Measurements from ENCODE around the gene FAM169A. TPM values are rescaled to one million over a fixed set of nuclear protein-coding genes. Genes with fewer than 3 reads are reported as not detected.
"Not testable (repeated sequence)": the region's sequence is repeated elsewhere in the genome, so short reads cannot be mapped to it uniquely, and the experiment has no call there.

The FAM169A gene
- total and polyA plus RNA-seq, 3 experiments from 2014 or later: 8.4 to 9.2 (median 8.6) TPM

DNA sequence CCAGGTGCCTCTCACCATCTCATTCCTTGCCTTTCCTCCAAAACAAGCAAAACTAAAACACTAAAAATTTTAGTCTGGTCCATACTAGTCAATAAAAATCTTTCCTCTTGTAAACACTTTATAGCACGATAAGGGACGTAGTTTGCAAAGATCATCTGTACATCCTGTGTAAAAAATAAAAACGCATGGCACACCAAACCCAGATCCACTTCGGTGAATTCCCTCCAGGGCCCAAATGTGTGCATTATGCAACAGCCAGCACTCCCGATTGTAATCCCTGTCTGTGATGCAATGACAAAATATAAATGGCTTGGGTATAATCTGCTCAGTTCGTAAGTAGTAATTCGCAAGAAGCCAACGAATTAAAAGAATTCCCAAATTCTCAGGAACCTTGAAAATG, 1.4 kb downstream of the FAM169A start:
- H3K4me3 Mint-ChIP-seq: peak overlapping the region; percentile 86 to 96 (median 92)
- ChIA-PET CTCF (no interaction called here), POLR2A (no interaction called here)
- Histone ChIP-seq H3K27me3 (ENCODE audit: insufficient read depth, low read length, poor library complexity, severe bottlenecking) (no peaks in the 10 kb centered on the region), H3K9me3 (ENCODE audit: low read length) (no peaks in the 10 kb centered on the region), H3K36me3 (ENCODE audit: insufficient read depth, low read length) (no peaks in the 10 kb centered on the region), H3K4me1 (ENCODE audit: insufficient read depth, low read length) (peaks cover 34% of the 10 kb centered on the region), H3K4me3 (ENCODE audit: low read length) (peak overlapping the region; percentile 88), H3K27ac (ENCODE audit: low read depth, low read length) (no peak overlapping the region)
- peak overlapping the region in 7 of 8 donors; percentile 21 to 97 (median 85) for H3K27ac Mint-ChIP-seq
- peaks cover 51 to 60% (median 57%) of the 10 kb centered on the region in 3 donors for H3K4me1 Mint-ChIP-seq
- peaks cover 7 to 20% of the 10 kb centered on the region in 2 donors for H3K27me3 Mint-ChIP-seq
- H3K36me3 Mint-ChIP-seq: peaks cover 0 to 7% (median 0%) of the 10 kb centered on the region in 3 donors
- H3K9me3 Mint-ChIP-seq: no peaks in the 10 kb centered on the region
- no peak for DNase-seq

DNA sequence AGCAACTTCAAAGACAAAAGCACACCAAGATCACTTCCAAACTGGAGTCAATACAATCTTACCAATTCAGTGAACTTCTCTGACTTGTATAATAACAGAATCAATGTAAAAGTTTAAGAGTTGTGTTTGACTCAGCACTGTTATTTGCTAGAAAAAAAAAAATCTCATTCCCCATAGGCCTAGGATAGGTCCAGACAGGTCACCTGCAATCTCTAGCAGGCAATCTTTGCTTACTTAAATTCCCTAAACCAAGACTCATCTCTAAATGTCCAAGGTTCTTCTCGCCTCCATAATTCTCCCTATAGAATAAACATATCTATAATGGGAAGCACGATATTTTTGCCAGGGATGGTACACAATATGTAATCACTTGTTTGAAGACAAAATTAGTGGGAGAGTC, 2.5 kb downstream of the FAM169A start:
- peaks cover 49 to 63% (median 59%) of the 10 kb centered on the region in 3 donors for H3K4me1 Mint-ChIP-seq
- ChIA-PET CTCF (no interaction called here), POLR2A (no interaction called here)
- no peaks in the 10 kb centered on the region for H3K9me3 ChIP-seq (ENCODE audit: low read length)
- H3K36me3 Mint-ChIP-seq: peaks cover 0 to 7% (median 0%) of the 10 kb centered on the region in 3 donors
- peaks cover 7 to 20% of the 10 kb centered on the region in 2 donors for H3K27me3 Mint-ChIP-seq
- no peak for DNase-seq
- H3K27me3 ChIP-seq (ENCODE audit: insufficient read depth, low read length, poor library complexity, severe bottlenecking): no peaks in the 10 kb centered on the region
- peak overlapping the region in 5 of 7 donors; percentile 0 to 86 (median 39) for H3K4me3 Mint-ChIP-seq
- no peaks in the 10 kb centered on the region for H3K9me3 Mint-ChIP-seq
- peak overlapping the region in 3 of 8 donors; percentile 10 to 53 (median 21) for H3K27ac Mint-ChIP-seq
- no peak overlapping the region for H3K27ac ChIP-seq (ENCODE audit: low read depth, low read length)
- H3K4me1 ChIP-seq (ENCODE audit: insufficient read depth, low read length): peaks cover 34% of the 10 kb centered on the region
- H3K4me3 ChIP-seq (ENCODE audit: low read length): no peak overlapping the region
- no peaks in the 10 kb centered on the region for H3K36me3 ChIP-seq (ENCODE audit: insufficient read depth, low read length)

DNA sequence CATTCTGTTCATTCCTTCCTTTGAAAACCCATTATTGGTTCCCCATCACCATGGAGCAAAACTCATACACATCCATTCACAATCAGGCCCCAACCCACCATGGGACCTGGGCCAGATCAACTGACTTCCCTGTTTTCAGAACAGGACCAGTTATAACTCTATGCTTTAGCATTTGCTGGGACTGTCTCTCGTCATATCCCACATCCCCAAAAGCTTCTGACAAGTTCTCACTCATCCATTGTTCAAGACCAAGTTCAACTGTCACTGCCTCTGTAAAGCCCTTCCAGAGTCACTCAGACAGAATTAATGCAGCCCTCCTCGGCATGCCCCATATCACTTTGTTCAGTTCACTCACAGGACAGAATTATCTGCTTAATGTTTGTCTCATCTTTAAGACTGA, 4.0 kb downstream of the FAM169A start:
- Mint-ChIP-seq H3K27ac (peak overlapping the region in 2 of 8 donors; percentile 69 to 76), H3K27me3 (peaks cover 6 to 15% of the 10 kb centered on the region in 2 donors), H3K36me3 (peaks cover 0 to 7% (median 0%) of the 10 kb centered on the region in 3 donors), H3K9me3 (no peaks in the 10 kb centered on the region), H3K4me3 (no peak overlapping the region), H3K4me1 (peaks cover 49 to 63% (median 59%) of the 10 kb centered on the region in 3 donors)
- no peak for DNase-seq
- H3K36me3 ChIP-seq (ENCODE audit: insufficient read depth, low read length): no peaks in the 10 kb centered on the region
- ChIA-PET POLR2A (no interaction called here), CTCF (no interaction called here)
- no peak overlapping the region for H3K4me3 ChIP-seq (ENCODE audit: low read length)
- no peak overlapping the region for H3K27ac ChIP-seq (ENCODE audit: low read depth, low read length)
- H3K4me1 ChIP-seq (ENCODE audit: insufficient read depth, low read length): peaks cover 34% of the 10 kb centered on the region
- H3K9me3 ChIP-seq (ENCODE audit: low read length): no peaks in the 10 kb centered on the region
- H3K27me3 ChIP-seq (ENCODE audit: insufficient read depth, low read length, poor library complexity, severe bottlenecking): no peaks in the 10 kb centered on the region

DNA sequence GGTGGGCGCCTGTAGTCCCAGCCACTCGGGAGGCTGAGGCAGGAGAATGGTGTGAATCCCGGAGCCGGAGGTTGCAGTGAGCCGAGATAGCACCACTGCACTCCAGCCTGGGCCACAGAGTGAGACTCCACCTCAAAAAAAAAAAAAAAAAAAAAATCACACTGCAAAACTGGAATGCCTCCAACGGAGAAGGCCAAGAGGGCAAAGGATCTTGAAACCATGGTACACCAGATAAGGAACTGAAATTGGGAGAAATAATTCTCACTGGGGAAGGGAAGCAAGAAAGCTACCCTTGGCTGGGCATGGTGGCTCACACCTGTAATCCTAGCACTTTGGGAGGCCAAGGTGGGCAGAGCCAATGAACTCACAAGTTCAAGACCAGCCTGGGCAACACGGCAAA, 9.2 kb downstream of the FAM169A start:
- POLR2A ChIA-PET; H3K9me3 ChIP-seq (ENCODE audit: low read length); H3K27me3 ChIP-seq (ENCODE audit: insufficient read depth, low read length, poor library complexity, severe bottlenecking); H3K27me3 Mint-ChIP-seq; H3K27ac ChIP-seq (ENCODE audit: low read depth, low read length); H3K4me3 ChIP-seq (ENCODE audit: low read length); DNase-seq; H3K36me3 ChIP-seq (ENCODE audit: insufficient read depth, low read length); H3K4me3 Mint-ChIP-seq; H3K4me1 ChIP-seq (ENCODE audit: insufficient read depth, low read length); H3K27ac Mint-ChIP-seq: not testable (repeated sequence)
- CTCF ChIA-PET: interaction anchor here (0.7 kb wide), 1 partner anchor 133 kb away, joined by 3 read pairs; no protein-coding TSS in a partner anchor
- Mint-ChIP-seq H3K4me1 (peaks cover 38 to 51% (median 47%) of the 10 kb centered on the region in 3 donors), H3K9me3 (peaks cover 0 to 12% (median 0%) of the 10 kb centered on the region in 5 donors), H3K36me3 (peaks cover 3 to 11% (median 10%) of the 10 kb centered on the region in 3 donors)

DNA sequence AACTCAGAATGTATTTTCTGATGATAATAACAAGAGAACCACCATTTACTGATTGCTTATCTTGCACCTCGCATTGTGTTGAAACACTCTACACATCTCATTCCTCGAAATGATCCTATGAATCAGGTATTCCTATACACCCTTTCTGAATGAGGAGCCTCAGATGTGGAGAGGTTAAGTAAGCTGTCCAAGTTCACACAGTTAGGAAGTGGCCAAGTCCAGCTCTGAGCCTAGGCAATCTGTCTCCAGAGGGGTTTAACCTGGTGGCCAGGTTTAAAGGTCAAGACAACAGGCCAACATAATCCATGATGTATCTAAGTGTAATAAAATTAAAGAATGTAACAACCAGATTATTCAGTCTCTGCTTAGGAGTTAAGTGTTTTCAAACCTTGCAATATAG, 12.9 kb downstream of the FAM169A start:
- ChIA-PET CTCF (no interaction called here), POLR2A (no interaction called here)
- Mint-ChIP-seq H3K36me3 (peaks cover 3 to 11% (median 10%) of the 10 kb centered on the region in 3 donors), H3K4me3 (peak overlapping the region in 1 of 7 donors; percentile 54), H3K27ac (peak overlapping the region in 1 of 8 donors; percentile 44), H3K4me1 (peaks cover 43 to 61% (median 60%) of the 10 kb centered on the region in 3 donors), H3K9me3 (peaks cover 0 to 12% (median 0%) of the 10 kb centered on the region in 5 donors), H3K27me3 (peaks cover 0 to 6% of the 10 kb centered on the region in 2 donors)
- peaks cover 17% of the 10 kb centered on the region for H3K4me1 ChIP-seq (ENCODE audit: insufficient read depth, low read length)
- H3K4me3 ChIP-seq (ENCODE audit: low read length): no peak overlapping the region
- no peaks in the 10 kb centered on the region for H3K9me3 ChIP-seq (ENCODE audit: low read length)
- no peaks in the 10 kb centered on the region for H3K27me3 ChIP-seq (ENCODE audit: insufficient read depth, low read length, poor library complexity, severe bottlenecking)
- H3K36me3 ChIP-seq (ENCODE audit: insufficient read depth, low read length): no peaks in the 10 kb centered on the region
- no peak for DNase-seq
- H3K27ac ChIP-seq (ENCODE audit: low read depth, low read length): no peak overlapping the region

DNA sequence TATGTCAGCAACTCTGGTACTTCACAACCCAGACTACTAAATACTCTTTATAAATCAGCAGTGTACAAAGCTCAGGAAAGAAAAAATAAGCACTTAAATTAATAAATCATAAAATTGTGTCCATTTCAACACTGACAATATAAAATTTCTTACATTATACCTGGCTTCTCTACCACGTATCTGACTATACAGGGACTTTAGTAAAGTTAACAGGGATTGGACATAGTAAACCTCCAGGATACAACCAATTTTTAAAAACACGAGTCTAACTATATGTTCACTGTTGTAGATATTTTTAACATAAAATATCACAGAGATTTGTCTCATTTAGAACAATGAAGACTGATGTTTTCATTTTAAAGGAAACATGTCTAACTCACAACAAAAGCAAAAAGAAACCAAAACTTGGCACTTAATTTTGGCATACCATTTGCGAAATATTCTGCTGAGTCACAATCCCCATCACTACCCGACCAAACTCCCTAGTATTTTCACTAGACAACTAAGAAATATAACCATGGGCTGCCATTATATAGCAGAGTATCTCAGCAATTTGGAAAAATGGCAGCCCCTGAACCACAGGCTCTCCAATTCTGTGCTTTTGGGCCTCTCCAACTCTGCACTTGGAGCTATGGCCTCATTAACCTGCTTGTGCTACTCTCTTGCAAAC, 14.4 kb downstream of the FAM169A start:
- DNase-seq: no peak
- CTCF ChIA-PET: no interaction called here

DNA sequence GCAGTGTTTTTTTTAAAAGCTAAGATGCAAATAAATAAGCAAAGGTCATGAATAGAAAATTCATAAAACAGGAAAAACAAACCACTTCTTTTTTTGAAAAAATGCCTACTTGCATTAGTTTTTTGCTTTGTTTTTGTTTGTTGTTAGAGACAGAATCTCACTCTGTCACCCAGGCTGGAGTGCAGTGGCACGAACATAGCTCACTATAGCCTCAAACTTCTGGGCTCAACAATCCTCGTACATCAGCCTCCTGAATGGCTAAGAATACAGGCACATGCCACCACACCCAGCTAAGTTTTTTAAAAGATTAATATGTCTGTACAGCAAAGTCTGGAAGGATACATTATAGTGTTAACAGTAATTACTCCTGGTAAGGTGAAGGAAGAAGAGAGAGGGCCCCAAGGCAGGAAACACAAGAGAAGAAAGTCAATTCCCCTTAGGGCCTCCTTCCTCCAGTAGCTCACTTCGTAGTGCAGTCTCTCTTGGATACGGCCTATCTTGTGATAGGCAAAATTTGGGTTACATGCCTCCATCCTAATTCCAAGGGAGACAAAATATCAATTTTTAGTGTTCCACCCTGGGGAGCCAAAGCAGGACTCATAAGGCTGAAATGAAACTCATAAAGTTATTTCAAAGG, 15.3 kb downstream of the FAM169A start:
- no peak overlapping the region for H3K4me3 ChIP-seq (ENCODE audit: low read length)
- Mint-ChIP-seq H3K27ac (peak overlapping the region in 3 of 8 donors; percentile 6 to 12 (median 10)), H3K36me3 (peaks cover 3 to 8% (median 5%) of the 10 kb centered on the region in 3 donors), H3K9me3 (peaks cover 0 to 5% (median 0%) of the 10 kb centered on the region in 5 donors), H3K4me3 (peak overlapping the region in 4 of 7 donors; percentile 8 to 21 (median 12)), H3K4me1 (peaks cover 50 to 77% (median 75%) of the 10 kb centered on the region in 3 donors), H3K27me3 (peaks cover 0 to 5% of the 10 kb centered on the region in 2 donors)
- no peaks in the 10 kb centered on the region for H3K36me3 ChIP-seq (ENCODE audit: insufficient read depth, low read length)
- DNase-seq: no peak
- H3K4me1 ChIP-seq (ENCODE audit: insufficient read depth, low read length): peaks cover 17% of the 10 kb centered on the region
- ChIA-PET POLR2A (no interaction called here), CTCF (interaction anchor here (1.8 kb wide), 1 partner anchor 9 kb away, joined by 7 read pairs; no protein-coding TSS in a partner anchor)
- no peaks in the 10 kb centered on the region for H3K9me3 ChIP-seq (ENCODE audit: low read length)
- H3K27ac ChIP-seq (ENCODE audit: low read depth, low read length): no peak overlapping the region
- H3K27me3 ChIP-seq (ENCODE audit: insufficient read depth, low read length, poor library complexity, severe bottlenecking): no peaks in the 10 kb centered on the region

More for the DNA sequence above, 14.4 kb downstream of the FAM169A start:
- H3K36me3 Mint-ChIP-seq: peaks cover 3 to 11% (median 10%) of the 10 kb centered on the region in 3 donors
- H3K9me3 Mint-ChIP-seq: peaks cover 0 to 12% (median 0%) of the 10 kb centered on the region in 5 donors
- H3K36me3 ChIP-seq (ENCODE audit: insufficient read depth, low read length): no peaks in the 10 kb centered on the region
- peaks cover 49 to 75% (median 71%) of the 10 kb centered on the region in 3 donors for H3K4me1 Mint-ChIP-seq
- no peak overlapping the region for H3K27ac ChIP-seq (ENCODE audit: low read depth, low read length)
- H3K4me3 ChIP-seq (ENCODE audit: low read length): no peak overlapping the region
- no peaks in the 10 kb centered on the region for H3K9me3 ChIP-seq (ENCODE audit: low read length)
- H3K4me1 ChIP-seq (ENCODE audit: insufficient read depth, low read length): peaks cover 17% of the 10 kb centered on the region
- POLR2A ChIA-PET: no interaction called here
- peak overlapping the region in 5 of 7 donors; percentile 3 to 36 (median 13) for H3K4me3 Mint-ChIP-seq
- H3K27me3 Mint-ChIP-seq: peaks cover 0 to 6% of the 10 kb centered on the region in 2 donors
- no peaks in the 10 kb centered on the region for H3K27me3 ChIP-seq (ENCODE audit: insufficient read depth, low read length, poor library complexity, severe bottlenecking)
- H3K27ac Mint-ChIP-seq: peak overlapping the region in 4 of 8 donors; percentile 6 to 86 (median 31)

DNA sequence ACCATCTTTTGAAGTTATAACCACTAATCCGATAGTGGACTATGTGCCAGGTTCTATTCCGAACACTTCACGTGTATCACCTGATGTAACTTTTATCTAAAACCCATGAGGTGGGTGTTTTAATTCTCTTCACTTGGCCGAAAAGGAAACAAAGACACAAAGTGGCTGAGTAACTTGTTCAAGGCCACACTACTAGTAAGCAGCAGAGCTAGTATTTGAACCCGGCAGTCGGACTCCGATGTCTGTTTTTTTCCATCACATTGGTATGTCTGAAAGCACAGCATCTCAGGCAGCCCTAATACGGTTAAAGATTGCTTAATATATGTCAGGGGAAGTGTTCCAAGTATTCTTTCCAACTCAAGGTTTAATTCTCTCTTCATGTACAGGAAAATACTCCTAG, 16.2 kb downstream of the FAM169A start:
- Histone ChIP-seq H3K27me3 (ENCODE audit: insufficient read depth, low read length, poor library complexity, severe bottlenecking) (no peaks in the 10 kb centered on the region), H3K4me1 (ENCODE audit: insufficient read depth, low read length) (peaks cover 17% of the 10 kb centered on the region), H3K9me3 (ENCODE audit: low read length) (no peaks in the 10 kb centered on the region), H3K27ac (ENCODE audit: low read depth, low read length) (no peak overlapping the region), H3K36me3 (ENCODE audit: insufficient read depth, low read length) (no peaks in the 10 kb centered on the region), H3K4me3 (ENCODE audit: low read length) (no peak overlapping the region)
- Mint-ChIP-seq H3K9me3 (no peaks in the 10 kb centered on the region), H3K36me3 (peaks cover 0 to 3% (median 0%) of the 10 kb centered on the region in 3 donors), H3K4me3 (no peak overlapping the region), H3K27ac (peak overlapping the region in 1 of 8 donors; percentile 35), H3K4me1 (peaks cover 48 to 75% (median 71%) of the 10 kb centered on the region in 3 donors), H3K27me3 (no peaks in the 10 kb centered on the region)
- CTCF ChIA-PET: interaction anchor here (1.8 kb wide), 1 partner anchor 10 kb away, joined by 7 read pairs; no protein-coding TSS in a partner anchor
- POLR2A ChIA-PET: no interaction called here
- no peak for DNase-seq
